ENCODE results near the gene RPS6KL1.
A peak's percentile ranks its signal among the peaks of the same experiment; 100 is the strongest.

RPS6KL1 gene

DNA sequence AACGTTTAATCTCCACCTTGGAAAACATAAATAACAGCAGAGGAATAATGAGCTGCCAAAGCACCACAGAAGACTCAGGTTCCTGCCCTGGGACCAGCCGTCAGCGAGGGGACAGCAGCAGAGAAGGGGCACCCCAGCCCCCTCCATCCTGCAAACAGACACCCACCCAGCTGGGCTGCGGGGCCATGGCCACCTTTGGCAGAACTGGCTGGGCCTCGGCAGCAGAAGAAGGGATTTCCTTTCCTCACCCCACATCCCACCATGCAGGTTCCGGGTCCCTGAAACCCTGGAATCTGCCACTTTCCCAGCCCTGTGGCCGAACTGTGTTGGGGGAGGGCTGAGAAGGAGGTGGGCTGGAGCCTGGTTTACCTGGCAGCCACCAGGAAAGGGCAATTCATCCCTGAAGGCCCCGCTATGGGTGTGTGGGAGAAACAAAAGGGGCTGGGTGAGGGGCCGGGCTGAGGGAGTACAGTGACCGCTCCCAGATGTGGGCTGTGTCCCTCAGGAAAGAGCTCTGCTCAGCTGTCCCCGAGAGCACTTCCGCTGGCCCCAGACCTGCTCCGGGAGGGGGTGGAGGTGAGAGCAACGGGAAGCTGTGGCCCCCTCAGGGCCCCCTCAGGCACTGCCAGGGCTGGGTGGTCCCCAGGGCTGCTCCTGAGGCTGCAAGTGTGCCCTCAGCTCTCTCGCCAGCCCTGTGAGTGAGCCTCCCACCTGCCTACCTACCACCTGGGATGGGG, 28.6 kb upstream of the RPS6KL1 start:
- WGBS, 2 donors (ENCODE audit: extremely low coverage in 2 of 2, insufficient read length in 2 of 2, insufficient replicate concordance in 1 of 2), result no CpG with 5 or more reads among the region's 15 CpGs
- Histone ChIP-seq H2BK120ac (ENCODE audit: low read depth, low read length) (no peak overlapping the region), H4K91ac (ENCODE audit: low read depth, low read length, poor library complexity) (no peak overlapping the region), H3K9me3 (replicated peaks in 1 of 2; ENCODE audit: control insufficient read depth in 2 of 2, insufficient read depth in 1 of 2, low read depth in 1 of 2, low read length in 2 of 2) (no peaks in the 10 kb centered on the region), H3K14ac (ENCODE audit: low read length) (peak overlapping the region; percentile 39), H3K27ac (replicated peaks; ENCODE audit: low read length) (no peak overlapping the region), H3K27me3 (ENCODE audit: control insufficient read depth in 3 of 3, insufficient read depth in 3 of 3, low read depth in 1 of 3, low read length in 3 of 3) (peaks cover 0 to 11% (median 0%) of the 10 kb centered on the region in 3 experiments), H3K4me1 (ENCODE audit: control insufficient read depth in 2 of 2, insufficient read depth in 1 of 2, low read depth in 1 of 2, low read length in 2 of 2) (peaks cover 25 to 43% of the 10 kb centered on the region in 2 donors), H2BK15ac (ENCODE audit: low read length) (peak overlapping the region; percentile 92), H3K9ac (ENCODE audit: low read depth, low read length, poor library complexity) (no peak overlapping the region), H3K23ac (ENCODE audit: low read depth, low read length, poor library complexity) (peak overlapping the region; percentile 35), H2AK5ac (ENCODE audit: low read depth, low read length) (peak overlapping the region; percentile 90), H3K4me3 (ENCODE audit: low read length in 2 of 2) (no peak overlapping the region), H4K8ac (ENCODE audit: low read depth, low read length) (no peak overlapping the region), H3K36me3 (replicated peaks in 1 of 2; ENCODE audit: control insufficient read depth in 2 of 2, insufficient read depth in 2 of 2, low read length in 2 of 2) (no peaks in the 10 kb centered on the region), H3K4ac (ENCODE audit: low read length) (no peak overlapping the region), H2BK12ac (ENCODE audit: low read length) (peak overlapping the region; percentile 34), H3K79me1 (ENCODE audit: low read depth, low read length) (peaks cover 3% of the 10 kb centered on the region), H3K18ac (ENCODE audit: low read length) (peak overlapping the region; percentile 90), H2BK5ac (ENCODE audit: low read length) (no peak overlapping the region), H2AFZ (ENCODE audit: low read length) (peak overlapping the region; percentile 87), H3K4me2 (ENCODE audit: insufficient read depth, low read length, poor library complexity, severe bottlenecking) (no peak overlapping the region)
- DNase-seq (ENCODE audit: low spot score), result no peak

GRCh38 chr14:74950795-74951442, 27.9 kb upstream of the RPS6KL1 start:
- Histone ChIP-seq H3K9me3 (replicated peaks in 1 of 2; ENCODE audit: control insufficient read depth in 2 of 2, insufficient read depth in 1 of 2, low read depth in 1 of 2, low read length in 2 of 2) (no peaks in the 10 kb centered on the region), H2BK12ac (ENCODE audit: low read length) (no peak overlapping the region), H2AFZ (ENCODE audit: low read length) (peak overlapping the region; percentile 87), H3K79me1 (ENCODE audit: low read depth, low read length) (no peaks in the 10 kb centered on the region), H2BK5ac (ENCODE audit: low read length) (no peak overlapping the region), H2BK15ac (ENCODE audit: low read length) (peak overlapping the region; percentile 22), H3K4me3 (ENCODE audit: low read length in 2 of 2) (no peak overlapping the region), H3K27me3 (ENCODE audit: control insufficient read depth in 3 of 3, insufficient read depth in 3 of 3, low read depth in 1 of 3, low read length in 3 of 3) (peaks cover 0 to 8% (median 0%) of the 10 kb centered on the region in 3 experiments), H4K91ac (ENCODE audit: low read depth, low read length, poor library complexity) (no peak overlapping the region), H3K9ac (ENCODE audit: low read depth, low read length, poor library complexity) (no peak overlapping the region), H3K36me3 (replicated peaks in 1 of 2; ENCODE audit: control insufficient read depth in 2 of 2, insufficient read depth in 2 of 2, low read length in 2 of 2) (no peaks in the 10 kb centered on the region), H2AK5ac (ENCODE audit: low read depth, low read length) (peak overlapping the region; percentile 62), H3K18ac (ENCODE audit: low read length) (no peak overlapping the region), H3K14ac (ENCODE audit: low read length) (no peak overlapping the region), H2BK120ac (ENCODE audit: low read depth, low read length) (peak overlapping the region; percentile 12), H3K4me1 (ENCODE audit: control insufficient read depth in 2 of 2, insufficient read depth in 1 of 2, low read depth in 1 of 2, low read length in 2 of 2) (peaks cover 18 to 36% of the 10 kb centered on the region in 2 donors), H3K4me2 (ENCODE audit: insufficient read depth, low read length, poor library complexity, severe bottlenecking) (no peak overlapping the region), H3K27ac (replicated peaks; ENCODE audit: low read length) (no peak overlapping the region), H4K8ac (ENCODE audit: low read depth, low read length) (no peak overlapping the region), H3K4ac (ENCODE audit: low read length) (no peak overlapping the region), H3K23ac (ENCODE audit: low read depth, low read length, poor library complexity) (peak overlapping the region; percentile 35)
- no CpG with 5 or more reads among the region's 9 CpGs for WGBS, 2 donors (ENCODE audit: extremely low coverage in 2 of 2, insufficient read length in 2 of 2, insufficient replicate concordance in 1 of 2)
- DNase-seq (ENCODE audit: low spot score), result no peak

GRCh38 chr14:74949859-74950573, 27.0 kb upstream of the RPS6KL1 start:
- peaks cover 0 to 5% (median 0%) of the 10 kb centered on the region in 3 experiments for H3K27me3 ChIP-seq (ENCODE audit: control insufficient read depth in 3 of 3, insufficient read depth in 3 of 3, low read depth in 1 of 3, low read length in 3 of 3)
- no peak overlapping the region for H3K27ac ChIP-seq (replicated peaks; ENCODE audit: low read length)
- H2BK12ac ChIP-seq (ENCODE audit: low read length), result no peak overlapping the region
- no peak overlapping the region for H3K4ac ChIP-seq (ENCODE audit: low read length)
- no peak overlapping the region for H4K8ac ChIP-seq (ENCODE audit: low read depth, low read length)
- peak overlapping the region; percentile 23 for H3K18ac ChIP-seq (ENCODE audit: low read length)
- H3K9me3 ChIP-seq (replicated peaks in 1 of 2; ENCODE audit: control insufficient read depth in 2 of 2, insufficient read depth in 1 of 2, low read depth in 1 of 2, low read length in 2 of 2), result no peaks in the 10 kb centered on the region
- no peak overlapping the region for H2AK5ac ChIP-seq (ENCODE audit: low read depth, low read length)
- H2BK15ac ChIP-seq (ENCODE audit: low read length), result no peak overlapping the region
- H4K91ac ChIP-seq (ENCODE audit: low read depth, low read length, poor library complexity), result no peak overlapping the region
- H2AFZ ChIP-seq (ENCODE audit: low read length), result no peak overlapping the region
- H3K4me2 ChIP-seq (ENCODE audit: insufficient read depth, low read length, poor library complexity, severe bottlenecking), result no peak overlapping the region
- no peak overlapping the region for H2BK5ac ChIP-seq (ENCODE audit: low read length)
- H3K14ac ChIP-seq (ENCODE audit: low read length), result no peak overlapping the region
- peaks cover 14 to 33% of the 10 kb centered on the region in 2 donors for H3K4me1 ChIP-seq (ENCODE audit: control insufficient read depth in 2 of 2, insufficient read depth in 1 of 2, low read depth in 1 of 2, low read length in 2 of 2)
- H3K79me1 ChIP-seq (ENCODE audit: low read depth, low read length), result no peaks in the 10 kb centered on the region
- H3K36me3 ChIP-seq (replicated peaks in 1 of 2; ENCODE audit: control insufficient read depth in 2 of 2, insufficient read depth in 2 of 2, low read length in 2 of 2), result no peaks in the 10 kb centered on the region
- WGBS, 2 donors (ENCODE audit: extremely low coverage in 2 of 2, insufficient read length in 2 of 2, insufficient replicate concordance in 1 of 2), result no CpG with 5 or more reads among the region's 17 CpGs
- DNase-seq (ENCODE audit: low spot score), result no peak
- H3K9ac ChIP-seq (ENCODE audit: low read depth, low read length, poor library complexity), result no peak overlapping the region
- H3K23ac ChIP-seq (ENCODE audit: low read depth, low read length, poor library complexity), result peak overlapping the region; percentile 8
- no peak overlapping the region for H2BK120ac ChIP-seq (ENCODE audit: low read depth, low read length)
- H3K4me3 ChIP-seq (ENCODE audit: low read length in 2 of 2), result no peak overlapping the region

- Histone ChIP-seq H3K79me1 (ENCODE audit: low read depth, low read length) (no peaks in the 10 kb centered on the region), H4K91ac (ENCODE audit: low read depth, low read length, poor library complexity) (no peak overlapping the region), H4K8ac (ENCODE audit: low read depth, low read length) (no peak overlapping the region), H3K18ac (ENCODE audit: low read length) (no peak overlapping the region), H3K23ac (ENCODE audit: low read depth, low read length, poor library complexity) (peak overlapping the region; percentile 38), H3K4me3 (ENCODE audit: low read length in 2 of 2) (no peak overlapping the region), H2BK12ac (ENCODE audit: low read length) (no peak overlapping the region), H2AK5ac (ENCODE audit: low read depth, low read length) (peak overlapping the region; percentile 31), H3K9me3 (replicated peaks in 1 of 2; ENCODE audit: control insufficient read depth in 2 of 2, insufficient read depth in 1 of 2, low read depth in 1 of 2, low read length in 2 of 2) (no peaks in the 10 kb centered on the region), H3K27me3 (ENCODE audit: control insufficient read depth in 3 of 3, insufficient read depth in 3 of 3, low read depth in 1 of 3, low read length in 3 of 3) (no peaks in the 10 kb centered on the region), H3K4me2 (ENCODE audit: insufficient read depth, low read length, poor library complexity, severe bottlenecking) (no peak overlapping the region), H2AFZ (ENCODE audit: low read length) (no peak overlapping the region), H3K36me3 (replicated peaks in 1 of 2; ENCODE audit: control insufficient read depth in 2 of 2, insufficient read depth in 2 of 2, low read length in 2 of 2) (no peaks in the 10 kb centered on the region), H2BK5ac (ENCODE audit: low read length) (no peak overlapping the region), H3K27ac (replicated peaks; ENCODE audit: low read length) (no peak overlapping the region), H3K14ac (ENCODE audit: low read length) (no peak overlapping the region), H3K4me1 (ENCODE audit: control insufficient read depth in 2 of 2, insufficient read depth in 1 of 2, low read depth in 1 of 2, low read length in 2 of 2) (peaks cover 8 to 28% of the 10 kb centered on the region in 2 donors), H2BK15ac (ENCODE audit: low read length) (no peak overlapping the region), H3K9ac (ENCODE audit: low read depth, low read length, poor library complexity) (no peak overlapping the region), H3K4ac (ENCODE audit: low read length) (no peak overlapping the region), H2BK120ac (ENCODE audit: low read depth, low read length) (no peak overlapping the region)
- no CpG with 5 or more reads among the region's 16 CpGs for WGBS, 2 donors (ENCODE audit: extremely low coverage in 2 of 2, insufficient read length in 2 of 2, insufficient replicate concordance in 1 of 2)
- DNase-seq (ENCODE audit: low spot score), result no peak
These were observed 26.1 kb upstream of the RPS6KL1 start for GRCh38 chr14:74949191-74949601.
